NCI-H2196 (cell line): ENCODE results near the gene TMCC3.
"Not testable (repeated sequence)": the region's sequence is repeated elsewhere in the genome, so short reads cannot be mapped to it uniquely, and the experiment has no call there.

ENCODE experiments used
- DNase-seq: peaks from one replicate; lab custom pipeline; 2025; ENCODE audit not compliant: unreplicated experiment; lab: John Stamatoyannopoulos, UW

TMCC3 gene

DNA sequence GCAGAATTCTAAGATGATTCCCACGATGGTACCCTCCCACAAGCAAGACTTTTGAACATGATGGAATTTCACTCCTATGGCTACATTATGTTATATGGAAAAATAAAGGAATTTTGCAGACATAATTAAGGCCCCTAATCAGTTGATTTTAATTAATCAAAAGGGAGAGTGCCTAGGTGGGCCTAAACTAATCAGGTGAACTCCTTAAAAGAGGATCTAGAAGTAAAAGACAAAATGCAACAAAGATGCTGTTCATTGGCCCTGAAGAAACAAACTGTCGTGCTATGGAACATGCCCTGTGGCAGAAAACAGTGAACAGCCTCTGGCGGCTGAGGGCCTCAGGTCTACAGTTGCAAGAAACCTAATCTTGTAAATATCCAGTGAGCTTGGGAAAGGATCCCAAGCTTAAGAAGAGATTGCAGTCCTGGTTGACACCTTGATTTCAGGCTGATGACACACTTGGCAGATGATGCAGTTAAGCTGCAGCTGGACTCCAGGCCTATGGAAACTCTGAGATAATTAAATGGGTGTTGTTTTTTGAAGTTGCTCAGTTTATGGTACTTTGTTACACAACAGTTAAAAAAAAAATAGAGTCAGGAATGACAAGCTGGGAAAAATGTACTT, 13.8 kb downstream of the TMCC3 start:
- DNase-seq: peak; percentile 37

DNA sequence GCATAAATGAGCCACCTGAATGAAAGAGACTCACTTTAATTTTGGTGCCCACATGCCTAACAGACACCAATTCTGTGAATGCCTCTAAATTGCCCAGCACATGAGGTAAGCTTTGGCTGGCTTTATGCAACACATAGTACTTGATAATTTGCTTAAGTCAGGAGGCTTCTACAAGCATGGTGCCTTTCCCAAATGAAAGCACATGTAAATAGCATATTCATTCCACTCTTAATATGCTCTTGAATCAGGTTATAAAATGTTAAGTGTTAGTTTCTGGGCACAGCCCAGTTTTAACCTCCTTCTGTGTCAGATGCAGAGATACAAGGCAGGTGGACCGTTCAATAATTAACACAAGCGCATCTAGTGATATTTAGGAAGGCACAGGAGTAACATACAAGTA, 15.6 kb downstream of the TMCC3 start:
- DNase-seq: no peak

DNA sequence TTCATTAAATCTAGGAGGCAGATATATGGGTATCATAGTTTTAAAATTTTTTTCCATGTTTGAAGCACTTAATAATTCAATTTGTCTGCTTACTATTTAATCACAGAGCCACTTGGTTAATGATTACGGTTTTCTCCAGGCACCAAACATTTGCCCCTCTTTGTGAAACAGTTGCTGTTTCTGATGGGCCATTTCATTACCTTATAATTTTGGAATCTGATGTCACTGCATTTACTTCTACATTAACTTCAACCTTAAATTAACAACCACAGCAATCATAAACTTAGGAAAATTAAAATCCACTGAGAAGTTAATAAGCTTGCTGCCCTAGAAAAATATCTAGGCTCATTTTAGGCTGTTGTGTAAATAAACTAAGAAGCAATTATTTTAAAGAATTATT, 17.0 kb downstream of the TMCC3 start:
- DNase-seq: no peak

GRCh38 chr12:94631058-94631457, 19.3 kb downstream of the TMCC3 start:
- no peak for DNase-seq

GRCh38 chr12:94628819-94629472, 21.4 kb downstream of the TMCC3 start:
- DNase-seq: no peak

- DNase-seq: no peak
Observed at GRCh38 chr12:94628369-94628768, 22.0 kb downstream of the TMCC3 start.

GRCh38 chr12:94625531-94625930, 24.8 kb downstream of the TMCC3 start:
- no peak for DNase-seq

DNA sequence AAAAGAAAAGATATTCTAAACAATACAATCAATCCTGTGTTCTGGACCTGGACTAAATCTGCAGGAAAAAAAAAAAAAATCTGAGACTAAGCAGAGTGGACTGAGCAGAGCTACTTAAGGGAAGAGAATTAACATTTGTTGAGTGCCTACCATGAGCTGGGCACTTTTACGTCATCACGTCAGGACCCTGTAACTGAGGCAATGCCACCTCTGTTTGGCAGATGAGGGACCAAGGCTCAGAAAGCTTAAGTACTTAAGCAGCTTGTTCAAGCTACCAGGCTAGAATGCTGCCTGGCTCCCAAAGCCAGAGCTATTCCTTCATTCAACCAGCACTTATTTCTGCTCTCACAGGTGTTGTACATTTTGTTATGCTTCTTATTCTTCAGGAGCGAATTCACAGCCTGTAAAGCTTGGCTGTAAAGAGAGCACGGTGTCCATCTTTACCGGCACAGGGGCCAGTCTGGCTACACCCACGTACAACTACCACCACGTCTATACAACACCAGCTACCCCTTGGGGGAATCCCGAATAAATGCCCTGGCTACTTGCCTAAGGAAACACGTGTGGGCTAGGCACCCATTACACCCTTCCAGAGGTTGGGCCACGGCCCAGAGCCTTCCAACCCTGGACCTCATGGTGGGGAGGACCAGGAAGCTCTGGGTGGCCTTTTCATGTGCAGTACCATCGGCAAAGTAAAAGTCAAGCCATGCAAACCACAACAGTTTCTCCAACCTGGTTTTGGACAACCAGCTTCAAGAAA, 27.0 kb downstream of the TMCC3 start:
- no peak for DNase-seq

DNA sequence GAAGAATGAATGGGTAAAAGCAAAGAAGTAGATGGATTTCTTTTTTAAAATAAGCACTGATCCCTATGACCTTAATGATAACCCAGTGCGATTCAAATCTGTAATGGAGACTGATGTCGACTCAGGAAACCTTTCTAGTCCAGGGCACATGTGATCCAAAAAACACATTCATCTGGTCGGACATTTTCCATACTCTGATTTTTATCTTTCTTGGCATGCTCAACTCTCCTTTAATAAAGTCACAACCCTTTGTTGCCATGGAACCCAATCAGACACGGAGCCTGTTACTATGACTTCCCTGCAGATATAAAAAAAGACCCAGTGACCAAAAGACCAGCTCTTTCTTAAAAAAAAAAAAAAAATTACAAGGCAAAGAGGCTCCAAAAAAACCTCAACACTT, 27.9 kb downstream of the TMCC3 start:
- peak; percentile 72 for DNase-seq

GRCh38 chr12:94621662-94622359, 28.5 kb downstream of the TMCC3 start:
- DNase-seq: no peak

- DNase-seq: no peak
Observed at GRCh38 chr12:94620621-94621020, 29.7 kb downstream of the TMCC3 start.

- DNase-seq: no peak
Observed at GRCh38 chr12:94618995-94619695, 31.2 kb downstream of the TMCC3 start.

- DNase-seq: no peak
Observed at GRCh38 chr12:94617101-94617500, 33.3 kb downstream of the TMCC3 start.

DNA sequence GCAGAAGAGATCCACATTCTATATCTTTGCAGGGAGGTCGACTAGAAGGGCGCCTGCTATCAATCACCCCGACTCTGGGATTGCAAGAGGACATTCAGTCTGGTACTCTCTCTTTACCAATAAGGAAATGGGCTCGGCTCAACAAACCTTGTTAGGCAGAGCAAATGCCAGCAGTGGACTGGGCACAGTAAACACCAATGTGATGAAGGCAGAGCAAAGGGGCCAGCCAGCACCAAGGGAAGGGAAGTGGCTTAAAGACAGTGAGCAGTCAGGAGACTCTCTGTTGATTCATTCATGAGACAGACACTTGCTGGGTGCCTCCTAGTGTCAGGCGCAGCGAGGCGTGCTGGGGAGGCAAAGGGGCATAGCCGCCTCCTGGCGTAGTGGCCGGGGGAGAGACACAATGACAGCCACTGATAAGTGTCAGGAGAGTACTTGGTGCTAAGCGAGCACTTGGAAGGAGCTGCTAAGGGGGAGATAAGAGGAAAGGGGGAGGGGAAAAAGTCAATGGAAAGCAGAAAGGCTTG, 34.1 kb downstream of the TMCC3 start:
- no peak for DNase-seq

GRCh38 chr12:94615260-94616181, 34.8 kb downstream of the TMCC3 start:
- DNase-seq: peak; percentile 20

- no peak for DNase-seq
Observed at GRCh38 chr12:94614288-94614721, 36.1 kb downstream of the TMCC3 start.

DNA sequence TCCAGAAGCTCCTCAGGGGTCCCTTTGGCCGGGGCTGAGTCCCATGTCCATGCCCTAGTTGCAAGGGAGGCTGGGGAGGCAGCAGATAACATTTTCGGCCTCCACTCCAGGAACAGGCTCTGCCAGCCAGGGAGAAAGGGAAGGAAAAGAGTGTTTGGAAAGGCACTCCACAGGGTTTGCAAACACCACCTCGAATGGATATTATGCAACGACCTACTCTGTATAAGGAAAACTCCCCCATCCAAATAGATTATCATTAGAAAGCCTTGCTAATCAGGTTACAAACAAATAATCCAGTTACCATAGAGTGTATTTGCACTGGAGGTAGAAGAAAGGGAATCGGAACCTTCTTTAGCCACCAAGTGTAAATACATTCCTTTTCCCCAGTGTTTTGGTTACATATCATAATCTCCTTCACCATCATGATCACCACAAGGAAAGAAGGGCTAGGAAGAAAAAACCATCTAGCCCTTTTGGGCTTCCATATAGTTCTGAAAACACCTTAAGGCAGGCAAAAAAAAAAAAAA, 40.4 kb downstream of the TMCC3 start:
- DNase-seq: no peak

DNA sequence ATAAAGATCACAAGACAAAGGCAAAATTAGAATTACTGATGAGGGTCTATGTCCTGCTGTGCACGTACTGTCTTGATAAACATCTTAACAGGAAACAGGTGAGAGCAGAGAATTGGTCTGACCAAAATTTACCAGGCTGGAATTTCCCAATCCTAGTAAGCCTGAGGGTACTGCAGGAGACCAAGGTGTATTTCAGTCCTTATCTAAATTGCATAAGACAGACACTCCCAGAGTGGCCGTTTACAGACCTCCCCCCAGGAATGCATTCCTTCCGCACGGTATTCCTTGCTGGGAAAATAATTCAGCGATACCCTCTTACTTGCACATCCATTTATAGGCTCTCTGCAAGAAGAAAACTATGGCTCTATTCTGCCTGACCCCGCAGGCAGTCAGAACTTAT, 43.5 kb downstream of the TMCC3 start:
- DNase-seq: not testable (repeated sequence)

DNA sequence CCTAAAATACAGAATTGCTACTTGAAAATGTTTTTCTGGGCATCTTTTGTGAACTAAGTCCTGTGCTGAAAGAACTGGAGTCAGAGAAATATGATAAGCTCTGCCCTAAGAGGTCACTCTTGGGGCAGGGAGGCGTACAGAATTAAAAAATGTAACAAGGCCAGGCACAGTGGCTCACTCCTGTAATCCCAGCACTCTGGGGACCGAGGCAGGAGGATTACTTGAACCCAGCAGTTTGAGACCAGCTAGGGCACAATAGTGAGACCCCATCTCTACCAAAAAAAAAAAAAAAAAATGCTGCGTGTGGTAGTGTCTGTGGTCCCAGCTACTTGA, 46.0 kb downstream of the TMCC3 start:
- no peak for DNase-seq
